NCI-H2196 treated with DMSO at 0.1 percent for 48 hours (cell line): ENCODE data around the gene ARHGAP8.
"Not testable (repeated sequence)": the region's sequence is repeated elsewhere in the genome, so short reads cannot be mapped to it uniquely, and the experiment has no call there.

Experiments
- DNase-seq: peaks from one replicate; lab custom pipeline; 2025; ENCODE audit not compliant: unreplicated experiment; lab: John Stamatoyannopoulos, UW

The ARHGAP8 gene

GRCh38 chr22:44855855-44856254 lies 103.5 kb downstream of the ARHGAP8 start:
- DNase-seq, result no peak

DNA sequence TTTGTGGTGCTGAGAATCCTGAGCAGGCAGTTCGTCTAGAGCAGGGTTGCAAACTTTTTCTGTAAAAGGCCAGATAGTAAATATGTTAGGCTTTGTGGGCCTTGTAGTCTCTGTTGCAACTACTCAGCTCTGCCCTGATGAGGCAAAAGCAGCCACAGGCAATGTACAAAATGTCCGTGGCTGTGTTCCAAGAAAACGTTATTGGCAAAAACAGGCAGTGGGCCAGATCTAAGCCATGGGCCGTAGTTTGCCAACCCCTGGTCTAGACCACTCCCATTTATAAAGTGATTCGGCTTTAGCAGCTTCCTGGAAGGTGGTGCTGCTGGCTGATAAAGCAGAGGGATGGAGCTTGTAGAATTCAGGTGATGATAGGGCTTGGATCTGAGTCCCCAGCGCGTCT lies 106.4 kb downstream of the ARHGAP8 start:
- not testable (repeated sequence) for DNase-seq

GRCh38 chr22:44859641-44860040 lies 107.3 kb downstream of the ARHGAP8 start:
- no peak for DNase-seq

- no peak for DNase-seq
Observed at GRCh38 chr22:44860311-44860710, 107.9 kb downstream of the ARHGAP8 start.

GRCh38 chr22:44861245-44861644 lies 108.9 kb downstream of the ARHGAP8 start:
- no peak for DNase-seq

- DNase-seq, result no peak
Observed at GRCh38 chr22:44862281-44862680, 109.9 kb downstream of the ARHGAP8 start.

DNA sequence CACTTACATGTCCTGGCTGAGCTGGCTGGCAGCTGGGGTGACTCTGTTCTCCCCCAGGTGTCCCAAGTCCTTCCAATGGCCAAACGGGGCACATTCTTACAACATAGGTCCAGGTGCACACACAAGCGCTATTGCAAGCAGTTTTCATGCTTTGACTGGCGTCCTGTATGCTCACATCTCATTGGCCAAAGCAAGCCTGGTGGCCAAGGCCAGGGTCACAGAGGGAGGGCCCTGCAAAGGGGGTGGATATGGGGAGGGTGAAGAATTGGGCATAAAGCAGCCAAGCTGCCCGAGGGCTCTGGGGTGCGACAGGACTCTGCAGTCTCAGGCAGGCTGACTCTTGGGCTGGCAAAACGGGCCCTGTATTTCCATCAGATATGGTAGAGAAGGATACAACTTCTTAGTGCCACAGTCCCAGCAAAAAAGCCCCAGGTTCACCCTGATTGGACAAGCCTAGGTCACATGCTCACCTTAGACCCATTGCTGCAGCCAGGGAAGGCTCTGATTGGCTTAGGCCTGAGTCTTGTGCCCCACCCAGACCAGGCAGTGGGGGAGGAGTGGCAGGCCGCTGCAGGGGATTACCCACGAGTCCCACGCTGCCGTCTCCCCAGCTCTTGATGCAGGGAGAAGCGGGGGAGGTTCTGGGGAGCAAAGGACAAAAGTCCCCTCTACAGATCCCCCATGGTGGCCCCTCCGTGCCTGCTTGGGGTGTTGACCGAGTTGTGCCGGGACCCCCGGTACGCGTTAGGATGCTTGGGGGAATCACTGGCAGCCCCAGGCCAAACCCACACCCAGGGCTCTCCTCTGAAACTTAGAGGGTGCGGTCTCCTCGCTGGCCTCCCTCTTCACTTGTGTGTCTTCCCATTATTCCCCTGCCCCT lies 110.8 kb downstream of the ARHGAP8 start:
- no peak for DNase-seq

- DNase-seq, result no peak
Observed at GRCh38 chr22:44865193-44866057, 113.0 kb downstream of the ARHGAP8 start.

GRCh38 chr22:44869196-44869595 lies 116.8 kb downstream of the ARHGAP8 start:
- DNase-seq, result no peak

- no peak for DNase-seq
Observed at GRCh38 chr22:44870021-44870420, 117.6 kb downstream of the ARHGAP8 start.

DNA sequence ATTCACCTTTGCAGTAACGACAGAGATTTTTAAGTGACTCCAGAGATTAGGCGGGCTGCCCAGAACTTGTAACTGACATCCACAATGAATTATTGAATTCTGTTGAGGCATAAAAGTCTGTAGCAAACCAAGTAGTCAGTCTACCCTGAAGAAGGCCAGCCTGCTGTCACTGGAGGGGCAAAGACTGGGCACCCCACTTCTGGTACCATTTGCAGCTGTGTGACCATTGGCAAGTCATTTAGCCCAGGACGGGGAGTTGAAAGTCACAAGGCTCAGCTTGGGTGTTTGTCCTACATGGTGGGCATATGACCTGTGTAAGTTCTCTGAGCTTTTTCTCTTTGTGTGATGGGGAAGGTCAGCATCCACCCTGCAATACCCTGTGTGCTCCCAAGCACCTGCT lies 119.4 kb downstream of the ARHGAP8 start:
- no peak for DNase-seq

GRCh38 chr22:44876921-44877320 lies 124.5 kb downstream of the ARHGAP8 start:
- DNase-seq, result no peak

- DNase-seq, result no peak
Observed at GRCh38 chr22:44878483-44879300, 126.3 kb downstream of the ARHGAP8 start.

DNA sequence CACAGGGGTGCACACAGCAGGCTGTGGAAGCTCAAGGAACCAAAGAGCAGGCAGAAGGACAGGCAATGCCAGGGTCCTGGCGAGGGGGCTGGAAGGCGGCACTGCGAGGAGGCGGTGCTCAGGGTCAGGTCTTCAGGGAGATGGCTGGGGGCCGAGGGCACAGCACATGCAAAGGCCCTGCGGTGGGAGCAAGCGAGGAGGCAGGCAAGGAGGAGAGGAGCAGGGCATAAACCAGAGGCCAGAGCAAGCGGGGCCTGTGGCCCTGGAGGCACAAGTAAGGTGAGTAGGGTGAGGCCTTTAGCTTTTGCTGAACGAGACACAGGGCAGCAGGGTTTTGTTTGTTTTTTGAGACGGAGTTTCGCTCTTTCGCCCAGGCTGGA lies 126.9 kb downstream of the ARHGAP8 start:
- DNase-seq, result no peak

DNA sequence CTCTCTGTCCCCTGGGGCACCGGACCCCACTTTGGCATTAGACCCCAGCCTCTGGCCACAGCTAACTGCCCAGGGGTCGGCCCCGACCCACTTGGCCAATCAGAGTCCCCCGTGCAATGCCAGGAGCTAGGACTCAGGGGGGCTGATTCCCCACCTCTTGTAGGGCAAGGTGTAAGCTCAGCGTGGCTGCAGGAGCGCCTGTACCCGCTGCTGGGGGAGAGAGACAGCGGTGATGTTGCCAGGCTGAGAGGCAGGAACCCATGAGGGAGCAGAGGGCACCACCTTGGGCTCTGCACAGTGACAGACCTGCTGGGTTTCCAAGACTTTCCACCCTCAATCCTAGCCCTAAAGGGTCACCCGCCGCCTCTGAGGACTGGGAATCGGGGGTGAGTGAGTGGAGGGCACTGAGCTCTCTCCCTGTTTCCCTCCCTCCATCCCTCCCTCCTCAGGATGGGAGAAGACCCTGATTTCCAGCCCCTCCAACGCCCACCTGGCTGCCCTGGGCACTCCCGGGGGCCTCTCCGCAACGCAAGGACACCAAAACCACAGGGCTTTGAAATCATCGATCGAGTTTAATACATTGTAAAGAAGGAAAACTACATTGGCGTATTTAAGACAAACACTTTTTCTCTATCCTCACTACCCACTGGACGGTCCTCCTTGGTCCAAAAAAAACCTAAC lies 128.4 kb downstream of the ARHGAP8 start:
- DNase-seq, result no peak

DNA sequence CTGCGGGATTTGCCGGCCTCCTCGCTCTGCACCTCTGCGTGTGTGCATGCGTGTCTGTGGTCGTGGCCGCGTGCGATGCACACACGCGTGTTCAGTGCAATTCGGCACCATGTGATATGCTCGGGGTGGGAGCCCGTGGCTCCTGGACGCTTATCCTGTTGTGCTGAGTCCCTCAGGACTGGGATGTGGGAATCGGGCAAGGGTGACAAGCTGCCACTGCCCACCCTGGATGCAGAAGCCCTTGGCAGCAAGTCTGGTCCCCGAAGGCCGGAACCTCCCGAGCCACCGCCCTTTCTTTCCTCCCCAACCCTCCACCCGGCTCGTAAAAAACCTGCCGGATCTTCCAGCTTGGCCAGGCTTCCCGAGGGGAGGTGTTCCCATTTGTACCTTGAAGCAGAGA lies 129.2 kb downstream of the ARHGAP8 start:
- DNase-seq, result no peak

GRCh38 chr22:44882226-44882905 lies 130.0 kb downstream of the ARHGAP8 start:
- DNase-seq, result no peak

- no peak for DNase-seq
Observed at GRCh38 chr22:44883011-44883421, 130.6 kb downstream of the ARHGAP8 start.

- no peak for DNase-seq
Observed at GRCh38 chr22:44884562-44884961, 132.2 kb downstream of the ARHGAP8 start.
